ENCODE measurements around the gene RAC2.

RAC2 gene

DNA sequence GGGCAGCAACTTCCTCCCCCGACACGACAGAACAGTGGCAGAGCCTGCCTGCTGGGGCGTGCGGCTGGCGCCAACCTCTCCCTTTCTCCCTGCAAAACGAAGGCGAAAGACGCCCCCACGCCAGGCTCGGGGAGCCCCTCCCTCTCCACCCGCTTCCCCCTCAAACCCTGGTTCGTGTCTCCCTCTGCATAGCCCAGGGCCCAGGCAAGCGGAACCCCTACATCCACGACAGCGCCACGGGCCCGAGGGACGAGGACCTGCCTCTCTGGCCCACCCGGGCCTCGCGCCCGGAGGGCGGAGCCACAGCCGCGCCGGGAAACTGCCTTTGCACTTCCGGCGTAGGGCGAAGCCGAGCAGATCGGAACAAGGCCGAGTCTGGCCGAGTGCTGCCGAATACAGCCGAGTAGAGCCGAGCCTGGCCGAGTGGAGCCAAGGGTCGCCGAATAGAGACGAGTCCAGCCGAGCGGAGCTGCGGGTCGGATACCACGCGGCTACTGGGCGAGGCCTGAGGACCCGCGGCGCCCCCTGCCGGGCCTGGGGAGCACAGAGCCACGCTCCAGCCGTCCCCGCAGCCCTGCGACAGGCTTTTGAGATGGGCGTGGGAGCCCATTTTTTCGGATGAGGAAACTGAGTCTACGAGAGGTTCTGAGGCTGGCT is 44.8 kb downstream of the RAC2 start:
- H3K4me1 ChIP-seq (ENCODE audit: control insufficient read depth, insufficient read depth, low read length, unreplicated experiment) = peaks cover 29% of the 10 kb centered on the region
- no peaks in the 10 kb centered on the region for H3K27me3 ChIP-seq (ENCODE audit: insufficient read depth, low read length)
- H3K4me3 ChIP-seq (ENCODE audit: low read depth, low read length) = peak overlapping the region; percentile 94
- H3K36me3 ChIP-seq (ENCODE audit: insufficient read depth, low read length) = no peaks in the 10 kb centered on the region
- H2AFZ ChIP-seq (ENCODE audit: low read length, unreplicated experiment) = peak overlapping the region; percentile 51
- no peaks in the 10 kb centered on the region for H3K79me2 ChIP-seq (ENCODE audit: control insufficient read depth, insufficient read depth, low read length, unreplicated experiment)
- peak overlapping the region; percentile 66 for H3K27ac ChIP-seq (ENCODE audit: low read depth, low read length)

DNA sequence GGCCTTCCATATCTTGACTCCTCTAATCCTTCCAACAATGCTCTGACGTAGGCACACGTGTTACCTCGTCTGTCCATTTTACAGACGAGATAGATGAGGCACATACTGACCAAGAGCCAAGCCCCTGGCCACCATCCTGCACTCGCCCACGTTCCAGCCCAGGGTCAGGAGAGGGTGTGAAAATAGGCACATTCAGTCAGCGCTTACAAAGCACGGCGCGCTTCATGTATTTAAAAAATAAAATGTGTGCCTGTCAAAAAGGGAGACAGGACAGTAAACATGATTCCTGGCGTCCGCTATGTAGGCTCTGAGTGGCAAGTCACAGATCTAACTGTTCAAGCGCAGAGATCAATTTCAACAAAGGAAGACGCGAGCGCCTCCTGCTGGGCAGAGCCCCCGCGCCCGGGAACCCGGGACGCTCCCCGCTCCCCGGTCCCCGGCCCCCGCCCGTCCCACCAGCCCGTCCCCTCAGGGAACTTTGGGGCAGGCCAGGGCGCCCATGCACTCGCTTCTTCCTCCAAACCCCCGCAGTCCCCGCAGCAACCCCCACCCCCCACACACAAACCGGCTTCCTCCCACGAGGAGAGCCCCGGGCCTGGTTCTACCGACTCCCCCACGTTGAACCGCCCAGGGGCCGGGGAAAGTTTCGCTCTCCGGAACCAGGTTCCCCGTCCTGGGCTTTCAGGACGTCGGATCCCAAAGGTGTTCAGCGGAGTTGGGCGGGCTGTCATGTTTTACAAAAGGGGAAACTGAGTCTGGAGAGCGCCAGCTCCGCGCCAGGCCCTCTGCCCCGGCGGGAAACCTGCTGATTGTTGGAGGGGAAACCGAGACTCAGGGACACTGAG is 45.6 kb downstream of the RAC2 start:
- Histone ChIP-seq H2AFZ (ENCODE audit: low read length, unreplicated experiment) (peak overlapping the region; percentile 51), H3K79me2 (ENCODE audit: control insufficient read depth, insufficient read depth, low read length, unreplicated experiment) (no peaks in the 10 kb centered on the region), H3K27me3 (ENCODE audit: insufficient read depth, low read length) (no peaks in the 10 kb centered on the region), H3K36me3 (ENCODE audit: insufficient read depth, low read length) (no peaks in the 10 kb centered on the region), H3K4me1 (ENCODE audit: control insufficient read depth, insufficient read depth, low read length, unreplicated experiment) (peaks cover 29% of the 10 kb centered on the region), H3K4me3 (ENCODE audit: low read depth, low read length) (peak overlapping the region; percentile 94), H3K27ac (ENCODE audit: low read depth, low read length) (peak overlapping the region; percentile 66)

DNA sequence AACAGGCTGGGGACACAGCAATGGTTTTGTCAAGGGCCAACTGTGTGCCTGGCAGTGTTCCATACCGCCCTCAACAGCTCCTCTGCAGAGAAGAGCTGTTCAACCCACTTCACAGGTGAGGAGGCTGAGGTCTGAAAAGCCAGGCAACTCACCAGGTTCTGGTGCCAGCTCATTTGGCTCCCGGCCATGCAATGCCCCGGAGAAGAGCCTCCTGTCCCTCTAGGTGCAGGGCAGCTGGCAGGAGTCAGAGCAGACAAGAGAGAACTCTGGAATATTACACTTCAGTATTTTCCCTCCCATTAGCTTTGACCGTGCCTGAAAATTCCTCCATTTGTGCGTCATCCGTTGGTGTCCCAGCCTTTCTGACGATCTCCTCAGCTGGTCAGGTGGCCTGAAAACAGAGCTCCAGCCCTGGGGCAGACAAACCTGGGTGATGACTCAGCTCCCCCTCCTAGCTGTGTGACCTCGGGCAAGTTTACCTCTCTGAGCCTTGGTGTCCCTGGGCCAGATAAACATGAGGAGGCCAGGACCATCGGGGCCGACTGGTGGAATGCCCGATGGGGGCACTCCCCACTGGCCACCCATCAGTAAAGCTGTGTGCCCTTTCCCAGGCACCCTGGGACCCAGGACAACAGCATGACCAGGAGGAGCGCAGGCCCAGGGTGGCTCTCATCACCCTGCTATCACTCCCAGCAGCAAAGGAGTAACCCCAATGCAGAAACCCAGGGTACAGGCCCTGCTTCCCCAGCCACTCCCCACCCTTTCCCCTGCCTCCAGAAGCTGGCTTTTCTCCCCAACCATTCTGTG is 46.4 kb downstream of the RAC2 start:
- H3K4me1 ChIP-seq (ENCODE audit: control insufficient read depth, insufficient read depth, low read length, unreplicated experiment) = peaks cover 29% of the 10 kb centered on the region
- H3K27ac ChIP-seq (ENCODE audit: low read depth, low read length) = peak overlapping the region; percentile 51; the same call in 1 of the 2 replicates
- H3K4me3 ChIP-seq (ENCODE audit: low read depth, low read length) = peak overlapping the region; percentile 94
- no peaks in the 10 kb centered on the region for H3K79me2 ChIP-seq (ENCODE audit: control insufficient read depth, insufficient read depth, low read length, unreplicated experiment)
- no peaks in the 10 kb centered on the region for H3K27me3 ChIP-seq (ENCODE audit: insufficient read depth, low read length)
- H2AFZ ChIP-seq (ENCODE audit: low read length, unreplicated experiment) = no peak overlapping the region
- no peaks in the 10 kb centered on the region for H3K36me3 ChIP-seq (ENCODE audit: insufficient read depth, low read length)

DNA sequence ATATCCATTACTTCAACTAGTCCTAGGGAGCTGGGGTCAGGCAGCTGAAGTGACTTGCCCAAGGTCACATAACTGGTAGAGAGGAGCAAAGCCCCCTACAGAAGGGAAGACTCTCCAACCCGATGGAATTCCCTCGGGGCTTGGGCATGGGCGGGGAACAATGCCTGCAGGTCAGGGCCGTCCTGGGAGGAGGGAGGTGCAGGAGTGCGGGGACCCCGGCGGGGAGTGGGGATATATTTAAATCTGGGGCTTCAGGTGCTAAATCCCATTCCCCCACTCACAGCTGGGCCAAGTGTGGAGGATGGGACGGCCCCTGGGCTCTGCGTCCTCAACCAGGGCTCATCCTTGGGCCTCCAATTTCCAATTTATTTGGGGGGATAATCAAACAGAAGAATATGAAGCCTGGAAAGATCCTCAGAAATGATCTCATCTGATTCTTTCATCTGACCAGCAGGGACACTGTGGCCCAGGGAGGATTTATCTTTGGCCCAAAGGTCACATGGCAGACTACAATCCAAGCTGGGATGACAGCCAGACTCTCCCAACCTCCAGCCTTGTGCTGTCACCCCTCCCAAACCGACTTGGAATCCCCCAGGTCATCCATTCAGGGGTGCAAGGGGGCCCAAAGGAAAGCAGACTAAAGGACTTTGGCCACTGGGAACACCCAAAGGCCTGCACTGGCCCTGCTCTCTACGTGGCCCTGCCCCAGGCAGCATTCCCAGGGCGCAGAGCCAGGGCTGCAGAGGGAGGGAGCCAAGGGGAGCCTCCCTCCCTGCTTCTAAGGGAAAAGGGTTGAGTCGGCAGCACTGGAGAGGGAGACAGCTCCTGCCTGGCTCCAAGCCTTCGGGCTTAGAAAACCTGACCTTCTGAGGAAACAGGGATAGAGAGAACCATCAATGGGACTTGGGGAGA is 47.3 kb downstream of the RAC2 start:
- peak overlapping the region; percentile 51; the same call in 1 of the 2 replicates for H3K27ac ChIP-seq (ENCODE audit: low read depth, low read length)
- H3K4me3 ChIP-seq (ENCODE audit: low read depth, low read length) = no peak overlapping the region
- no peak overlapping the region for H2AFZ ChIP-seq (ENCODE audit: low read length, unreplicated experiment)
- H3K4me1 ChIP-seq (ENCODE audit: control insufficient read depth, insufficient read depth, low read length, unreplicated experiment) = peaks cover 29% of the 10 kb centered on the region
- no peaks in the 10 kb centered on the region for H3K79me2 ChIP-seq (ENCODE audit: control insufficient read depth, insufficient read depth, low read length, unreplicated experiment)
- H3K27me3 ChIP-seq (ENCODE audit: insufficient read depth, low read length) = no peaks in the 10 kb centered on the region
- no peaks in the 10 kb centered on the region for H3K36me3 ChIP-seq (ENCODE audit: insufficient read depth, low read length)

DNA sequence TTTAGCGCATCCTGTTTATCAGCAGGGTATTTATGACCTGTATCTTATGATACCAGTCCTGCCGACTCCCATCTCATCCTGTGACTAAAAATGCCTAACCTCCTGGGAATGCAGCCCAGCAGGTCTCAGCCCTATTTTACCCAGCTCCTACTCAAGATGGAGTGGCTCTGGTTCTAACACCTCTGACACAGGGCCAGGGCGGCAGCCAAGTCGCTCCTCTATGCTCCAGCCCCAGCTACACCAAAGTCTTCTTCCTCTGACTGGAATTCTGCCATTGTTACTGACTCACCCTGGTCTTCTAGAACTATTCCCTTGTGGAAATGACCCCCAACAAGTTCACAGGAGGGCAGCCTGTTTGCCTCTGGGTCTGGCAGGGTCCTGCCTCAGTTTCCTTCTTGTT is 48.1 kb downstream of the RAC2 start:
- Histone ChIP-seq H3K4me3 (ENCODE audit: low read depth, low read length) (no peak overlapping the region), H3K27me3 (ENCODE audit: insufficient read depth, low read length) (no peaks in the 10 kb centered on the region), H3K27ac (ENCODE audit: low read depth, low read length) (no peak overlapping the region), H3K4me1 (ENCODE audit: control insufficient read depth, insufficient read depth, low read length, unreplicated experiment) (peaks cover 29% of the 10 kb centered on the region), H2AFZ (ENCODE audit: low read length, unreplicated experiment) (no peak overlapping the region), H3K79me2 (ENCODE audit: control insufficient read depth, insufficient read depth, low read length, unreplicated experiment) (no peaks in the 10 kb centered on the region), H3K36me3 (ENCODE audit: insufficient read depth, low read length) (no peaks in the 10 kb centered on the region)

DNA sequence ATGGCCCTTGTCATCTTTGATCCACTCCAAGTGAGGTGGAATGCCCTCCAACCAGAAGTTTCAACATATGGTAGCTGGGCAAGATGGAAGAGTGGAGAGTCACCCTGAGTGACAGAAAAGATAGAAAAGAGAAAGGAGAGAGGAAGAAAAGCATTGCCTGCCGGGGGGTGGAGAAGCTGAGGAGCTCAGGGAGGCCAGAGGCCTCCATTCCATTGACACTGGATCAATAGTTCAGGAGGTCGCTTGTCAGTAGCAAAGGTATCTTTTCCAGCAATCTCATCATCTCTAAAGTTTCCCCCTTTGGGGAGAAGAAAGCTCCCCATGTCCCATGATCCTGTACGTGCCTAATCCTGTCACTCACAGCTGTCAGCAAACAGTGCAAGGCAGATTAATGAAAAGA is 49.3 kb downstream of the RAC2 start:
- H3K36me3 ChIP-seq (ENCODE audit: insufficient read depth, low read length) = no peaks in the 10 kb centered on the region
- no peak overlapping the region for H2AFZ ChIP-seq (ENCODE audit: low read length, unreplicated experiment)
- no peak overlapping the region for H3K27ac ChIP-seq (ENCODE audit: low read depth, low read length)
- H3K4me1 ChIP-seq (ENCODE audit: control insufficient read depth, insufficient read depth, low read length, unreplicated experiment) = peaks cover 28% of the 10 kb centered on the region
- no peaks in the 10 kb centered on the region for H3K27me3 ChIP-seq (ENCODE audit: insufficient read depth, low read length)
- no peak overlapping the region for H3K4me3 ChIP-seq (ENCODE audit: low read depth, low read length)
- H3K79me2 ChIP-seq (ENCODE audit: control insufficient read depth, insufficient read depth, low read length, unreplicated experiment) = no peaks in the 10 kb centered on the region

DNA sequence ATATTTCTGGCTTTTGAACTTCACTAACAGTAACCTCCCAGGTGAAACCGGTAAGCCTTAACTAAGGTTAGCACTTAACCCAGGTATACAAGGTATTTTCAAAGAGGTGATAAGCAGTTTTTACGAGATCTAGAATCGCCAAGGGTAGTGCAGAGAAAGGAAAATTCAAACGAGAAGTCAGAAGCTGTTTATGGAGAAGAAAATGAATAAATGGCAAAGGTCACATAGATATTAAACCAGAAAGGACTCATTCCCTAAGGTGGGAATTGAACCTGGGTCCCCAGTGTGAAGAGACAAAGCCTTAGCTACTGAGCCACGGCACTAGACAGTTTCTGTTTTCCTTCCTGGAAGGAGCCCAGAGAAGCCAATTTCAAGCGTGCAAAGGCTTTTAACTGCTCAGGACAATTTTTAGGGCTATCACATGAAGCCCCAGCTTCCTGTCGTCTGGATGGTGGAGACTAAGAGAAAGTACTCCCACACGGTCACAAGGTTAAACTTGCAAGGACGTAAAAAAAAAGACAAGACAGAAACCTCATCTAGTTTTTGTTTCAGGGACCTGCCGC is 50.4 kb downstream of the RAC2 start:
- H3K27ac ChIP-seq (ENCODE audit: low read depth, low read length) = no peak overlapping the region
- H3K27me3 ChIP-seq (ENCODE audit: insufficient read depth, low read length) = no peaks in the 10 kb centered on the region
- no peaks in the 10 kb centered on the region for H3K79me2 ChIP-seq (ENCODE audit: control insufficient read depth, insufficient read depth, low read length, unreplicated experiment)
- no peaks in the 10 kb centered on the region for H3K36me3 ChIP-seq (ENCODE audit: insufficient read depth, low read length)
- no peak overlapping the region for H3K4me3 ChIP-seq (ENCODE audit: low read depth, low read length)
- H2AFZ ChIP-seq (ENCODE audit: low read length, unreplicated experiment) = no peak overlapping the region
- H3K4me1 ChIP-seq (ENCODE audit: control insufficient read depth, insufficient read depth, low read length, unreplicated experiment) = peaks cover 36% of the 10 kb centered on the region

DNA sequence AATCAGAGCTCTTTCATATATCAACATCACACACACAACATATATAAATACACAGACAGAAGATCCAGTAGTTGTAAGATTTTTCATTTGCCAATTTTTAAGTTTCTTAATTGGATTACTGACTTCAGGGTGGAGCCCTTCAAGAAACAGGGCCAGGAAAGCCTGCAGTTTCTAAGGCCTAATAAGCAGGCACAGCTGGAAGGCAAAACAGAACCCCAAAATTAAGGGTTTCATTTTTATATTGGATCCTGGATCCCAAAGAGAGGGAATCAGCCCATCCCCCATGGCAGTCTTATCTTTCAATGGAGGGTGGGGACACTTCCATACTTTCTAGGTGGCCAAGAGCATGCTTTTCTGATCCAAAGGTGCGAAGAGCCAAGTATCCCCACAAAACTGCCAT is 51.3 kb downstream of the RAC2 start:
- no peaks in the 10 kb centered on the region for H3K36me3 ChIP-seq (ENCODE audit: insufficient read depth, low read length)
- H3K27ac ChIP-seq (ENCODE audit: low read depth, low read length) = no peak overlapping the region
- H2AFZ ChIP-seq (ENCODE audit: low read length, unreplicated experiment) = no peak overlapping the region
- peaks cover 38% of the 10 kb centered on the region for H3K4me1 ChIP-seq (ENCODE audit: control insufficient read depth, insufficient read depth, low read length, unreplicated experiment)
- H3K79me2 ChIP-seq (ENCODE audit: control insufficient read depth, insufficient read depth, low read length, unreplicated experiment) = no peaks in the 10 kb centered on the region
- no peaks in the 10 kb centered on the region for H3K27me3 ChIP-seq (ENCODE audit: insufficient read depth, low read length)
- H3K4me3 ChIP-seq (ENCODE audit: low read depth, low read length) = no peak overlapping the region

DNA sequence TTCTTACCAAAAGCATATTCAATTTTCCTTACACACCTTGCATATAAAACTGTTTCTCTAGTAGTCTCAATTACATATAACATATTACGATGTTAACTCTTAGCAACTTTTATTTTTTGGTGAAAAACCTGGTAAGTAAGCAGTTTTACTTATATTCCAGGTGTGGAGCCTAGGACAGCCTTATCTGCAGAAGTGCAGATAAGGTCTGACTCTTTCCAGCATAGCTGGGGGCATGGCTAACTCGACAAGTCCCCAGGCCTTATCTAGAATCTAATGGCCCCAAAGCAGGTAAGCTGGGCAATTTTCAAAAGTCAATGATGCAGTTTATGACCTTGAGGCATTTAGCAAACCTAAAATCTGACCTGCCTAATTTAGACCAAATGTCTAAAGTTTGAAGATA is 51.9 kb downstream of the RAC2 start:
- Histone ChIP-seq H3K4me1 (ENCODE audit: control insufficient read depth, insufficient read depth, low read length, unreplicated experiment) (peaks cover 37% of the 10 kb centered on the region), H3K27me3 (ENCODE audit: insufficient read depth, low read length) (no peaks in the 10 kb centered on the region), H3K27ac (ENCODE audit: low read depth, low read length) (no peak overlapping the region), H3K4me3 (ENCODE audit: low read depth, low read length) (no peak overlapping the region), H3K36me3 (ENCODE audit: insufficient read depth, low read length) (no peaks in the 10 kb centered on the region), H3K79me2 (ENCODE audit: control insufficient read depth, insufficient read depth, low read length, unreplicated experiment) (no peaks in the 10 kb centered on the region), H2AFZ (ENCODE audit: low read length, unreplicated experiment) (no peak overlapping the region)
